ENCODE measurements around the gene FCSK. TPM values are rescaled to one million over a fixed set of nuclear protein-coding genes. Genes with fewer than 3 reads are reported as not detected.

FCSK gene
- total and polyA plus RNA-seq, 2 of the 13 experiments (the other 11 are each of a cell fraction or from before 2014, with no cell fraction given): 9.1 to 19.2 TPM

DNA sequence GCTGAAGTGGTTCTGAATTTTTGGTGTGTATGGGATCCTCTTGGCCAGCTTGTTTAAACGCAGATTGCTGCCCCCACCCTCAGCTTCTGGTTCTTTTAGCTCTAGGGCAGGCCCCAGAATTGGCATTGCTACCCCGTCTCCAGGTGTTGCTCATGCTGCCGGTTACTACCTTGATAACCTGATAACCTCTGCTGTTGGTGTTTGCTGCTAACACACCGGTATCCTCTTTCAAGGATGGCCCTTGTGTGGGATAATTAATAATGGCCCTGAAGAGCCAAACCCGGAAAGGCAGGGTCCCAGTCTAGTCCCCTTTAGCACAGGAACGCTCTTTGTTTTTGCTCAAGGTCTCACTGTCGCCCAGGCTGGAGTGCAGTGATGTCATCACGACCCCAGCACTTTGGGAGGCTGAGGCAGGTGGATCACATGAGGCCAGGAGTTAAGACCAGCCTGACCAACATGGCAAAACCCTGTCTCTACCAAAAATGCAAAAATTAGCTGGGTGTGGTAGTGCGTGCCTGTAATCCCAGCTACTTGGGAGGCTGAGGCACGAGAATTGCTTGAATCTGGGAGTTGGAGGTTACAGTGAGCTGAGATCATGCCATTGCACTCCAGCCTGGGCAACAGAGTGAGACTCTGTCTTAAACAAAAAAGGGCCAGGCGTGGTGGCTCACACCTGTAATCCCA is 14.2 kb upstream of the FCSK start (continued):
- peak; percentile 35; the same call in 1 of the 2 replicates for TF ChIP-seq ZBTB38 (CRISPR knock-in tag; IDR thresholded peaks at IDR 0.05)
- TF ChIP-seq, protein P1, sequence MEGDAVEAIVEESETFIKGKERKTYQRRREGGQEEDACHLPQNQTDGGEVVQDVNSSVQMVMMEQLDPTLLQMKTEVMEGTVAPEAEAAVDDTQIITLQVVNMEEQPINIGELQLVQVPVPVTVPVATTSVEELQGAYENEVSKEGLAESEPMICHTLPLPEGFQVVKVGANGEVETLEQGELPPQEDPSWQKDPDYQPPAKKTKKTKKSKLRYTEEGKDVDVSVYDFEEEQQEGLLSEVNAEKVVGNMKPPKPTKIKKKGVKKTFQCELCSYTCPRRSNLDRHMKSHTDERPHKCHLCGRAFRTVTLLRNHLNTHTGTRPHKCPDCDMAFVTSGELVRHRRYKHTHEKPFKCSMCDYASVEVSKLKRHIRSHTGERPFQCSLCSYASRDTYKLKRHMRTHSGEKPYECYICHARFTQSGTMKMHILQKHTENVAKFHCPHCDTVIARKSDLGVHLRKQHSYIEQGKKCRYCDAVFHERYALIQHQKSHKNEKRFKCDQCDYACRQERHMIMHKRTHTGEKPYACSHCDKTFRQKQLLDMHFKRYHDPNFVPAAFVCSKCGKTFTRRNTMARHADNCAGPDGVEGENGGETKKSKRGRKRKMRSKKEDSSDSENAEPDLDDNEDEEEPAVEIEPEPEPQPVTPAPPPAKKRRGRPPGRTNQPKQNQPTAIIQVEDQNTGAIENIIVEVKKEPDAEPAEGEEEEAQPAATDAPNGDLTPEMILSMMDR (CRISPR knock-in tag; IDR thresholded peaks at IDR 0.05): no peak
- no peak for TF ChIP-seq RFX5 (IDR thresholded peaks at IDR 0.05; ENCODE audit: low read depth, low read length)
- TF ChIP-seq, protein P2, sequence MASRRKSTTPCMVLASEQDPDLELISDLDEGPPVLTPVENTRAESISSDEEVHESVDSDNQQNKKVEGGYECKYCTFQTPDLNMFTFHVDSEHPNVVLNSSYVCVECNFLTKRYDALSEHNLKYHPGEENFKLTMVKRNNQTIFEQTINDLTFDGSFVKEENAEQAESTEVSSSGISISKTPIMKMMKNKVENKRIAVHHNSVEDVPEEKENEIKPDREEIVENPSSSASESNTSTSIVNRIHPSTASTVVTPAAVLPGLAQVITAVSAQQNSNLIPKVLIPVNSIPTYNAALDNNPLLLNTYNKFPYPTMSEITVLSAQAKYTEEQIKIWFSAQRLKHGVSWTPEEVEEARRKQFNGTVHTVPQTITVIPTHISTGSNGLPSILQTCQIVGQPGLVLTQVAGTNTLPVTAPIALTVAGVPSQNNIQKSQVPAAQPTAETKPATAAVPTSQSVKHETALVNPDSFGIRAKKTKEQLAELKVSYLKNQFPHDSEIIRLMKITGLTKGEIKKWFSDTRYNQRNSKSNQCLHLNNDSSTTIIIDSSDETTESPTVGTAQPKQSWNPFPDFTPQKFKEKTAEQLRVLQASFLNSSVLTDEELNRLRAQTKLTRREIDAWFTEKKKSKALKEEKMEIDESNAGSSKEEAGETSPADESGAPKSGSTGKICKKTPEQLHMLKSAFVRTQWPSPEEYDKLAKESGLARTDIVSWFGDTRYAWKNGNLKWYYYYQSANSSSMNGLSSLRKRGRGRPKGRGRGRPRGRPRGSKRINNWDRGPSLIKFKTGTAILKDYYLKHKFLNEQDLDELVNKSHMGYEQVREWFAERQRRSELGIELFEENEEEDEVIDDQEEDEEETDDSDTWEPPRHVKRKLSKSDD (CRISPR knock-in tag; IDR thresholded peaks at IDR 0.05; ENCODE audit: low read depth): no peak
- TF ChIP-seq, protein P3, sequence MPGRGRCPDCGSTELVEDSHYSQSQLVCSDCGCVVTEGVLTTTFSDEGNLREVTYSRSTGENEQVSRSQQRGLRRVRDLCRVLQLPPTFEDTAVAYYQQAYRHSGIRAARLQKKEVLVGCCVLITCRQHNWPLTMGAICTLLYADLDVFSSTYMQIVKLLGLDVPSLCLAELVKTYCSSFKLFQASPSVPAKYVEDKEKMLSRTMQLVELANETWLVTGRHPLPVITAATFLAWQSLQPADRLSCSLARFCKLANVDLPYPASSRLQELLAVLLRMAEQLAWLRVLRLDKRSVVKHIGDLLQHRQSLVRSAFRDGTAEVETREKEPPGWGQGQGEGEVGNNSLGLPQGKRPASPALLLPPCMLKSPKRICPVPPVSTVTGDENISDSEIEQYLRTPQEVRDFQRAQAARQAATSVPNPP (CRISPR knock-in tag; IDR thresholded peaks at IDR 0.05): no peak
- TF ChIP-seq, protein P4, sequence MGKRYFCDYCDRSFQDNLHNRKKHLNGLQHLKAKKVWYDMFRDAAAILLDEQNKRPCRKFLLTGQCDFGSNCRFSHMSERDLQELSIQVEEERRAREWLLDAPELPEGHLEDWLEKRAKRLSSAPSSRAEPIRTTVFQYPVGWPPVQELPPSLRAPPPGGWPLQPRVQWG (CRISPR knock-in tag; IDR thresholded peaks at IDR 0.05; ENCODE audit: borderline replicate concordance, low read depth): no peak
- TF ChIP-seq NR2F6 (IDR thresholded peaks at IDR 0.05): peak; percentile 69
- peak; percentile 79 for TF ChIP-seq NR2F6 (CRISPR knock-in tag; IDR thresholded peaks at IDR 0.05)
- TF ChIP-seq ZNF772 (CRISPR knock-in tag; IDR thresholded peaks at IDR 0.05): no peak
- TF ChIP-seq HMG20B (CRISPR knock-in tag; conservative IDR thresholded peaks at IDR 0.05): 0 out of 2 replicates have a peak, but pooled peaks have one; percentile 16
- TF ChIP-seq, protein P5, sequence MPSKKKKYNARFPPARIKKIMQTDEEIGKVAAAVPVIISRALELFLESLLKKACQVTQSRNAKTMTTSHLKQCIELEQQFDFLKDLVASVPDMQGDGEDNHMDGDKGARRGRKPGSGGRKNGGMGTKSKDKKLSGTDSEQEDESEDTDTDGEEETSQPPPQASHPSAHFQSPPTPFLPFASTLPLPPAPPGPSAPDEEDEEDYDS (CRISPR knock-in tag; IDR thresholded peaks at IDR 0.05): no peak
- no peak for TF ChIP-seq ZNF329 (CRISPR knock-in tag; IDR thresholded peaks at IDR 0.05; ENCODE audit: low read depth)
- no peak for TF ChIP-seq CHD2 (IDR thresholded peaks at IDR 0.05; ENCODE audit: low read depth, low read length)
- TF ChIP-seq ARNT (IDR thresholded peaks at IDR 0.05): no peak
- no peak for TF ChIP-seq ZMAT3 (CRISPR knock-in tag; conservative IDR thresholded peaks at IDR 0.05)
- TF ChIP-seq, protein P6, sequence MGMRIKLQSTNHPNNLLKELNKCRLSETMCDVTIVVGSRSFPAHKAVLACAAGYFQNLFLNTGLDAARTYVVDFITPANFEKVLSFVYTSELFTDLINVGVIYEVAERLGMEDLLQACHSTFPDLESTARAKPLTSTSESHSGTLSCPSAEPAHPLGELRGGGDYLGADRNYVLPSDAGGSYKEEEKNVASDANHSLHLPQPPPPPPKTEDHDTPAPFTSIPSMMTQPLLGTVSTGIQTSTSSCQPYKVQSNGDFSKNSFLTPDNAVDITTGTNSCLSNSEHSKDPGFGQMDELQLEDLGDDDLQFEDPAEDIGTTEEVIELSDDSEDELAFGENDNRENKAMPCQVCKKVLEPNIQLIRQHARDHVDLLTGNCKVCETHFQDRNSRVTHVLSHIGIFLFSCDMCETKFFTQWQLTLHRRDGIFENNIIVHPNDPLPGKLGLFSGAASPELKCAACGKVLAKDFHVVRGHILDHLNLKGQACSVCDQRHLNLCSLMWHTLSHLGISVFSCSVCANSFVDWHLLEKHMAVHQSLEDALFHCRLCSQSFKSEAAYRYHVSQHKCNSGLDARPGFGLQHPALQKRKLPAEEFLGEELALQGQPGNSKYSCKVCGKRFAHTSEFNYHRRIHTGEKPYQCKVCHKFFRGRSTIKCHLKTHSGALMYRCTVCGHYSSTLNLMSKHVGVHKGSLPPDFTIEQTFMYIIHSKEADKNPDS (CRISPR knock-in tag; IDR thresholded peaks at IDR 0.05): no peak; the same call in 1 of the 2 replicates
- TF ChIP-seq DR1 (CRISPR knock-in tag; IDR thresholded peaks at IDR 0.05): no peak

All from HepG2 (cell line).